Stimulated activated CD4-positive, alpha-beta T cell treated with anti-CD3 and anti-CD28 coated beads, Interleukin-4, amount 100 ng/mL, for 24 hours (primary cell): ENCODE measurements around the gene PCYOX1L.
"Not testable (repeated sequence)": the region's sequence is repeated elsewhere in the genome, so short reads cannot be mapped to it uniquely, and the experiment has no call there.

ENCODE experiments used
- DNase-seq: peaks from one replicate; pipeline ENCODE4 v3.0.0-alpha.2; 2020

PCYOX1L gene

GRCh38 chr5:149388498-149389190 lies 30.8 kb downstream of the PCYOX1L start:
- no peak for DNase-seq

GRCh38 chr5:149389552-149390495 lies 32.0 kb downstream of the PCYOX1L start:
- DNase-seq = no peak

GRCh38 chr5:149391076-149391475 lies 33.2 kb downstream of the PCYOX1L start:
- DNase-seq = not testable (repeated sequence)

- DNase-seq = no peak
Observed at GRCh38 chr5:149391524-149391923, 33.7 kb downstream of the PCYOX1L start.

GRCh38 chr5:149392718-149393117 lies 34.9 kb downstream of the PCYOX1L start:
- no peak for DNase-seq

GRCh38 chr5:149394996-149395395 lies 37.1 kb downstream of the PCYOX1L start:
- DNase-seq = not testable (repeated sequence)

- DNase-seq = no peak
Observed at GRCh38 chr5:149397530-149397929, 39.7 kb downstream of the PCYOX1L start.

GRCh38 chr5:149398747-149399266 lies 41.0 kb downstream of the PCYOX1L start:
- DNase-seq = not testable (repeated sequence)

GRCh38 chr5:149399775-149400174 lies 41.9 kb downstream of the PCYOX1L start:
- DNase-seq = no peak

GRCh38 chr5:149400304-149400703 lies 42.5 kb downstream of the PCYOX1L start:
- DNase-seq = no peak

GRCh38 chr5:149401051-149401450 lies 43.2 kb downstream of the PCYOX1L start:
- DNase-seq = no peak

GRCh38 chr5:149402291-149402690 lies 44.4 kb downstream of the PCYOX1L start:
- no peak for DNase-seq

- no peak for DNase-seq
Observed at GRCh38 chr5:149403923-149404745, 46.3 kb downstream of the PCYOX1L start.

- no peak for DNase-seq
Observed at GRCh38 chr5:149404746-149405549, 47.1 kb downstream of the PCYOX1L start.

- DNase-seq = no peak
Observed at GRCh38 chr5:149405550-149406202, 47.8 kb downstream of the PCYOX1L start.

- DNase-seq = no peak
Observed at GRCh38 chr5:149406203-149406978, 48.5 kb downstream of the PCYOX1L start.

GRCh38 chr5:149406979-149407306 lies 49.1 kb downstream of the PCYOX1L start:
- no peak for DNase-seq

- DNase-seq = no peak
Observed at GRCh38 chr5:149407323-149408251, 49.7 kb downstream of the PCYOX1L start.

GRCh38 chr5:149408252-149409099 lies 50.6 kb downstream of the PCYOX1L start:
- DNase-seq = no peak
